ENCODE measurements around the gene PTPRN2.

PTPRN2 gene

DNA sequence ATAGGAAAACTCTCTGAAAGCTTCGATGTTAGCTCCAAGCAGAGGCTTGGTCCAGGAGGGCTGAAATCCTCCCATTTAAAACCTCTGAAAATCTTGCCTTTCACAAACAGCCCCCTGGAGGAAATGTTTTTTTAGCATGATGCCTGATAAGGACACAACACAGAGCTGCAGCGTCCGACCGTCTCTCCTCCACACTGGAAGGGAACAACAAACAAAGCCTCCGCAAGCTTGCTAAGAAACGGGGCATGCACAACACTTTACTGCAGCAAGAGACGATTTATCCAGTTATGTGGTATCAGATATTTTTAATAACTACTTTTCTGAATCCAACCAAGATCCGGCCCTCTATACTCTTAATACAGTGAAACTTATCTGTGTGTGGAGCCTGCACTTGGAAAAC lies 182.3 kb downstream of the PTPRN2 start:
- no peak for DNase-seq (ENCODE audit: low read depth)
- TF ChIP-seq, protein P1, sequence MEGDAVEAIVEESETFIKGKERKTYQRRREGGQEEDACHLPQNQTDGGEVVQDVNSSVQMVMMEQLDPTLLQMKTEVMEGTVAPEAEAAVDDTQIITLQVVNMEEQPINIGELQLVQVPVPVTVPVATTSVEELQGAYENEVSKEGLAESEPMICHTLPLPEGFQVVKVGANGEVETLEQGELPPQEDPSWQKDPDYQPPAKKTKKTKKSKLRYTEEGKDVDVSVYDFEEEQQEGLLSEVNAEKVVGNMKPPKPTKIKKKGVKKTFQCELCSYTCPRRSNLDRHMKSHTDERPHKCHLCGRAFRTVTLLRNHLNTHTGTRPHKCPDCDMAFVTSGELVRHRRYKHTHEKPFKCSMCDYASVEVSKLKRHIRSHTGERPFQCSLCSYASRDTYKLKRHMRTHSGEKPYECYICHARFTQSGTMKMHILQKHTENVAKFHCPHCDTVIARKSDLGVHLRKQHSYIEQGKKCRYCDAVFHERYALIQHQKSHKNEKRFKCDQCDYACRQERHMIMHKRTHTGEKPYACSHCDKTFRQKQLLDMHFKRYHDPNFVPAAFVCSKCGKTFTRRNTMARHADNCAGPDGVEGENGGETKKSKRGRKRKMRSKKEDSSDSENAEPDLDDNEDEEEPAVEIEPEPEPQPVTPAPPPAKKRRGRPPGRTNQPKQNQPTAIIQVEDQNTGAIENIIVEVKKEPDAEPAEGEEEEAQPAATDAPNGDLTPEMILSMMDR (conservative IDR thresholded peaks at IDR 0.05; ENCODE audit: low read depth, low read length), result no peak
- H3K4me3 ChIP-seq (ENCODE audit: low read depth, low read length), result no peak overlapping the region

- no peak for DNase-seq (ENCODE audit: low read depth)
- H3K4me3 ChIP-seq (ENCODE audit: low read depth, low read length), result no peak overlapping the region
- TF ChIP-seq, protein P1 (conservative IDR thresholded peaks at IDR 0.05; ENCODE audit: low read depth, low read length), result no peak
These were observed 183.4 kb downstream of the PTPRN2 start for GRCh38 chr7:158404031-158404761.

DNA sequence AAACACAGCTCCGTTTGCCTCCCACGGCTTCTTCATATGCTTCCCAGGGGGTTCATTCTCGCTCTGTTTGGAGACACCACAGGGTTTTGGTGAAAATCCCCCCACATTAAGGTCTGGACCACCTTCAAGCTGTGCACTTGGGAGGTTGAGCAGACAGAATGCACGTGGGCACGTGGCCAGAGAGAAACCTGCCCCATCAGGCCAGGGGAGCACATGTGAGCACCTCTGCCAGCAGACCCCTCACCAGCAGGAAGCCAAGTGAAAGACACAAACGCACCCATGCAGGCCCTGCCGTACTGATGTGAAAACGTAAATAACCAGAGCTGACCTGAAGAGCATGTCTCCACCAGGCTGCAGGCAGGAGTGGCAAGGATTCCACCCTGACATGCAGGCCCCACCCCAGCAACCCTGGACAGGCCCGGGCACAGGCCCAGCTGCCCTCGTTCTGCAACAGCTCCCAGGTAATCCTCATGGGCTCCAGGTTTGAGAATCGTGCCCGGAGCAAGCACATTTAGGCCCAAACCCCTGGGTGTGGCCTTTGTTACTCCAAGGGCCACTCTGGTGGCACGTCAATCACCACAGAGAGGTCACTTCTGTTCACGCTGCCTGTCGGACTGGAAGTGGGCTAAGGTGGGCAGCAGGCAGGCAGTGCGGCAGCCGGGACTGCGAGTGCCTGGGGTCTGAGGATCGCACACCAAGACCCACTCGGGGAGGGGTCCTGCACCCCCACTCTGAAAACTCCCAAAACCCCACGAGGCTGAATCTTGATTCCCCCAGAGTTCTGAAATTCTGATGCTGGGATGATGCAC lies 184.4 kb downstream of the PTPRN2 start:
- no peak overlapping the region for H3K4me3 ChIP-seq (ENCODE audit: low read depth, low read length)
- TF ChIP-seq, protein P1 (conservative IDR thresholded peaks at IDR 0.05; ENCODE audit: low read depth, low read length), result no peak
- DNase-seq (ENCODE audit: low read depth), result no peak

DNA sequence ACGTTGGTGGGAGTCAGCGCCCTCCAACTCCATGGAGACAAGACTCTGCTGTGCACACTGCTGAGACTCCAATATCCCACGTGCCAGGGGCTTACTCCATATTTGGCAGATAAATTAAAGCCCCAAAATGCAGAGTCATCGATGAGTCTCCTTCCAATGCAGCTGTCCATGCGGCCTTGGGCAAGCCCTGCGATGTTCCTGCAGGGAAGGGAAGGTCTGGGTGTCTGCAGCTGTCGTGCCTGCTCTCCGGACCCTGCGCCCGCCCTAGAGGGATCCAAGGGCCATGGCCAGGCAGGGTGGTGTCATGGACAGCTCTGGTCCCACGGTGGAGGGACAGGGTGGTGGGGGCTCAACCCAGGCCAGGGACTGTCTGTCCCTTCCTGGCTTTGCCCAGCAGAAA lies 185.2 kb downstream of the PTPRN2 start:
- TF ChIP-seq, protein P1 (conservative IDR thresholded peaks at IDR 0.05; ENCODE audit: low read depth, low read length), result no peak
- DNase-seq (ENCODE audit: low read depth), result no peak
- H3K4me3 ChIP-seq (ENCODE audit: low read depth, low read length), result no peak overlapping the region

DNA sequence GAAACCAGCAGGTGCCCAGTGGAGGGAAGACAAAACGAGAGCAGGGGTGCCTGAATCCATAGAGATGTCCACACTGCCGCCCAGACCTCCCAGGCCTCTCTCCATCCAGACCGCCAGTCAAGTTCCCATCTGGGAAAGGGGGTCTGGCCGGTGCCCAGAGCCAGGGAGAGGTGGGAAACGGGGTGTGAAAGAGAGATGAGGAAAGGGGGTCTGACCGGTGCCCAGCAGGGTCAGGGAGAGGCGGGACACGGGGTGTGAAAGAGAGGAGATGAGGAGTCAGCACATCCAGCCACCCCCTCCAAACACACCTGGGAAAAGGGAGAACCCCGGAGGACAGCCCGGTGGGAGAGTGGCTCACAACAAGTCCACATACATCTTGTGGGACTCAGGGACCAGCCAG lies 185.8 kb downstream of the PTPRN2 start:
- H3K4me3 ChIP-seq (ENCODE audit: low read depth, low read length), result no peak overlapping the region
- TF ChIP-seq, protein P1 (conservative IDR thresholded peaks at IDR 0.05; ENCODE audit: low read depth, low read length), result no peak
- no peak for DNase-seq (ENCODE audit: low read depth)

GRCh38 chr7:158401295-158401694 lies 186.3 kb downstream of the PTPRN2 start:
- H3K4me3 ChIP-seq (ENCODE audit: low read depth, low read length), result no peak overlapping the region
- TF ChIP-seq, protein P1 (conservative IDR thresholded peaks at IDR 0.05; ENCODE audit: low read depth, low read length), result no peak
- DNase-seq (ENCODE audit: low read depth), result no peak

Measured in choroid plexus epithelial cell (primary cell).